Measurements from ENCODE around the gene SLC2A9.

DNA sequence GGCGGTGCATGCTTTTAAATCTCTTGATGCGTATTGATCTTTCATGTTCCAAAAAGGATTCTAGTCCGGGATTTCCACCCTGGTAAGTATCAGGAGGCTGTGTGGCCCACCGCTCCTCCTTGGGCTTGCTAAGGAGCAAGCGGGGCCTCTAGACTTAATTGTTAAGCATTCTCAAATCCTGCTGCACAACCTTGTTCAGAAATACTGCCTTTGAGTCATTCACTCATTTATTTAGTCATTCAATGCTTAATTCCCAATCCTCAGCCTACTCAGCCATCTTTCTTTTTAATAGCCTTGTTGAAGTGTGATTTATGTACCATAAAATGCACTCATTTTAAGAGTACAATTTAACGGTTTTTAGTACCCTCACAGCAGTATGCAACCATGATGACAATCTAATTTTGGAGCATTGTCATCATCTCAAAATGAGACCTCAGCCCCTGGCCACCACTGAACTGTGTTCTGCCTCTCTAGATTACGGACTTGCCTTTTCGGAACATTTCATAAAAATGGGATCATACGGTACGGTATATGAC lies 15.6 kb upstream of the SLC2A9 start:
- TF ChIP-seq, protein P1, sequence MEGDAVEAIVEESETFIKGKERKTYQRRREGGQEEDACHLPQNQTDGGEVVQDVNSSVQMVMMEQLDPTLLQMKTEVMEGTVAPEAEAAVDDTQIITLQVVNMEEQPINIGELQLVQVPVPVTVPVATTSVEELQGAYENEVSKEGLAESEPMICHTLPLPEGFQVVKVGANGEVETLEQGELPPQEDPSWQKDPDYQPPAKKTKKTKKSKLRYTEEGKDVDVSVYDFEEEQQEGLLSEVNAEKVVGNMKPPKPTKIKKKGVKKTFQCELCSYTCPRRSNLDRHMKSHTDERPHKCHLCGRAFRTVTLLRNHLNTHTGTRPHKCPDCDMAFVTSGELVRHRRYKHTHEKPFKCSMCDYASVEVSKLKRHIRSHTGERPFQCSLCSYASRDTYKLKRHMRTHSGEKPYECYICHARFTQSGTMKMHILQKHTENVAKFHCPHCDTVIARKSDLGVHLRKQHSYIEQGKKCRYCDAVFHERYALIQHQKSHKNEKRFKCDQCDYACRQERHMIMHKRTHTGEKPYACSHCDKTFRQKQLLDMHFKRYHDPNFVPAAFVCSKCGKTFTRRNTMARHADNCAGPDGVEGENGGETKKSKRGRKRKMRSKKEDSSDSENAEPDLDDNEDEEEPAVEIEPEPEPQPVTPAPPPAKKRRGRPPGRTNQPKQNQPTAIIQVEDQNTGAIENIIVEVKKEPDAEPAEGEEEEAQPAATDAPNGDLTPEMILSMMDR (IDR thresholded peaks at IDR 0.05) = no peak
- no peak for TF ChIP-seq POLR2A (IDR thresholded peaks at IDR 0.05)
